Vagina (tissue), 2 donors: ENCODE data around the gene AMY1C.

Source experiments
- CTCF ChIP-seq, 3 experiments: fragments of 450-650 bp in 2 of 3; fragments of 200-600 bp in 1 of 3; sonication (generic) in 1 of 3; IDR thresholded peaks; one replicate each; pipeline ENCODE4 v1.5.1; 2017 to 2019; ENCODE audit warnings: antibody characterized with exemption in 3 of 3, mild to moderate bottlenecking in 2 of 3, moderate library complexity in 2 of 3
- POLR2A ChIP-seq, 2 donors: fragments of 450-650 bp; IDR thresholded peaks; one replicate each; pipeline ENCODE4 v1.6.1; 2017; ENCODE audit warnings: antibody characterized with exemption in 2 of 2, mild to moderate bottlenecking in 2 of 2, moderate library complexity in 2 of 2
- POLR2AphosphoS5 ChIP-seq, 2 donors: sonication (generic); formaldehyde crosslinking; IDR thresholded peaks; one replicate each; pipeline ENCODE4 v1.9.0; 2017; ENCODE audit warnings: antibody characterized with exemption in 2 of 2, mild to moderate bottlenecking in 2 of 2, low read depth in 1 of 2; ENCODE audit not compliant: insufficient read depth in 1 of 2

DNA sequence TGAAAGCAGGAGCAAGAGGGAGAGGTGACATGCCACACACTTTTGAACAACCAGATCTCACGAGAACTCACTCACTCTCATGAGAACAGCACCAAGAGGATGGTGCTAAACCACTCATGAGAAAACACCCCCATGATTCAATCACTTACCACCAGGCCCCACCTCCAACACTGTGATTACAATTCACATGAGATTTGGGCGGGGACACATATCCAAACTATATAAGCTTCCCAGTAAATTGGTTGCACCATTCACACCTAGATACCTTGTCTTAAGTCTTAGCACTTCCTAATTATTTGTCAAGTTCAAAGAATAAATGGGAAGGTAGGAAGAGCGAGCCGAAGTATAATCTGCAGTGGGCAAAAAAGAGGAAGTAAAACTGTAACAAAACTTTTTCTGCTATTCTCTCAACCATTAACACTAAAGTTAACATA is 34.3 kb downstream of the AMY1C start:
- TF ChIP-seq POLR2A (IDR thresholded peaks at IDR 0.05), result no peak
- no peak for TF ChIP-seq CTCF (IDR thresholded peaks at IDR 0.05)
- TF ChIP-seq POLR2AphosphoS5 (IDR thresholded peaks at IDR 0.05; ENCODE audit: insufficient read depth in 1 of 2, low read depth in 1 of 2), result no peak
